Measurements from ENCODE around the gene ANKRD49.

- TF ChIP-seq CTCF (IDR thresholded peaks at IDR 0.05) (peak; percentile 62 to 72 (median 65)), POLR2A (IDR thresholded peaks at IDR 0.05) (no peak)
Measured at GRCh38 chr11:94519478-94520084, 25.8 kb downstream of the ANKRD49 start.
